Keratinocyte (primary cell): Measurements from ENCODE around the gene PIGM. TPM values are rescaled to one million over a fixed set of nuclear protein-coding genes. Genes with fewer than 3 reads are reported as not detected.

Source experiments
- DNase-seq: peaks from one replicate; pipeline ENCODE4 v3.0.0-alpha.2; 2011; ENCODE audit warnings: low read depth, missing footprints, low spot score
- FAIRE-seq: peaks from 2 replicates; lab custom pipeline; 2011; peaks lifted over from hg19 to GRCh38; lab: Jason Lieb, UNC
- H2AFZ ChIP-seq: 2 replicates; pipeline ENCODE4 v1.6.0; 2012; ENCODE audit warnings: low read length, control low read depth, inconsistent platforms; ENCODE audit not compliant: control insufficient read depth
- H3K27ac ChIP-seq: 2 replicates; pipeline ENCODE4 v1.5.1; 2011; ENCODE audit warnings: low read length; ENCODE audit not compliant: control insufficient read depth, insufficient read depth
- H3K27me3 ChIP-seq: 3 replicates; pipeline ENCODE4 v1.6.0; 2011; ENCODE audit warnings: low read length; ENCODE audit not compliant: control insufficient read depth, insufficient read depth; ENCODE audit errors: extremely low read depth
- H3K36me3 ChIP-seq, 2 experiments: 2 replicates in 1 of 2; 3 replicates in 1 of 2; pipeline ENCODE4 v1.5.1; 2011; ENCODE audit warnings: low read length in 2 of 2, mild to moderate bottlenecking in 1 of 2; ENCODE audit not compliant: control insufficient read depth in 2 of 2, insufficient read depth in 2 of 2; ENCODE audit errors: extremely low read depth in 1 of 2
- H3K4me1 ChIP-seq: 3 replicates; pipeline ENCODE4 v1.5.1; 2011; ENCODE audit warnings: low read length; ENCODE audit not compliant: control insufficient read depth, insufficient read depth; ENCODE audit errors: extremely low read depth
- H3K4me2 ChIP-seq: 3 replicates; pipeline ENCODE4 v1.6.0; 2011; ENCODE audit warnings: low read depth, low read length; ENCODE audit not compliant: control insufficient read depth, insufficient read depth; ENCODE audit errors: extremely low read depth
- H3K4me3 ChIP-seq, 3 experiments: fragments of 200-600 bp in 1 of 3; sonication (generic) in 1 of 3; 2 replicates in 2 of 3; 3 replicates in 1 of 3; pipeline ENCODE4 v1.5.1; 2011 to 2016; ENCODE audit warnings: low read length in 3 of 3, mild to moderate bottlenecking in 3 of 3, control low read depth in 2 of 3, inconsistent platforms in 1 of 3, low read depth in 1 of 3, mixed read lengths in 1 of 3, mixed run types in 1 of 3, moderate library complexity in 1 of 3; ENCODE audit not compliant: control insufficient read depth in 2 of 3, insufficient read depth in 2 of 3; ENCODE audit errors: extremely low read depth in 1 of 3
- H3K79me2 ChIP-seq: 2 replicates; pipeline ENCODE4 v1.6.0; 2012; ENCODE audit warnings: low read length; ENCODE audit not compliant: control insufficient read depth, insufficient read depth
- H3K9ac ChIP-seq: 3 replicates; pipeline ENCODE4 v1.6.0; 2011; ENCODE audit warnings: low read length; ENCODE audit not compliant: control insufficient read depth, insufficient read depth; ENCODE audit errors: extremely low read depth
- H3K9me1 ChIP-seq: 3 replicates; pipeline ENCODE4 v1.6.0; 2011; ENCODE audit warnings: low read length; ENCODE audit not compliant: control insufficient read depth, insufficient read depth; ENCODE audit errors: extremely low read depth
- H3K9me3 ChIP-seq: 2 replicates; pipeline ENCODE4 v1.5.1; 2012; ENCODE audit warnings: low read depth, low read length; ENCODE audit not compliant: control insufficient read depth
- H4K20me1 ChIP-seq: 3 replicates; pipeline ENCODE4 v1.6.0; 2011; ENCODE audit warnings: low read length; ENCODE audit not compliant: control insufficient read depth, insufficient read depth; ENCODE audit errors: extremely low read depth
- CTCF ChIP-seq, 3 experiments: IDR thresholded peaks in 1 of 3; conservative IDR thresholded peaks in 1 of 3; optimal IDR thresholded peaks in 1 of 3; 2 replicates in 2 of 3; 3 replicates in 1 of 3; pipeline versions ENCODE3 to v1.5.1; 2011; ENCODE audit warnings: low read length in 3 of 3, mild to moderate bottlenecking in 3 of 3, moderate library complexity in 2 of 3, control low read depth in 1 of 3, inconsistent platforms in 1 of 3; ENCODE audit not compliant: insufficient read depth in 2 of 3; ENCODE audit errors: extremely low read depth in 1 of 3
- EZH2 ChIP-seq: IDR thresholded peaks from one replicate; pipeline ENCODE4 v1.6.1; 2012; ENCODE audit warnings: inconsistent platforms, mild to moderate bottlenecking, low read length, moderate library complexity
- dilution Hi-C: fragments of 300-500 bp; cut with MboI; formaldehyde crosslinking; loops from one replicate; pipeline ENCODE4 v1.7.0; 2020; ENCODE audit warnings: low sequenced_read_pairs; ENCODE audit not compliant: extremely low pct_ligation_motif_present
- polyA plus RNA-seq, 5 experiments: library from polyadenylated mRNA; depleted of rRNA in 3 of 5; stranded (reverse) in 3 of 5; stranded (forward) in 1 of 5; unstranded in 1 of 5; fragments of >200 nt; gene quantifications; 1 replicate in 1 of 5; 2 replicates in 3 of 5; 3 replicates in 1 of 5; pipeline versions ENCODE4 v1.2.1 to v1.2.3, GENCODE V29; 2011 to 2012; ENCODE audit warnings: missing spikeins in 2 of 5, low read depth in 1 of 5, low replicate concordance in 1 of 5

The PIGM gene
- polyA plus RNA-seq, 1 donor (not counting 4 experiments of a cell fraction or from before 2014, with no cell fraction given): 3.1 TPM

- no peak overlapping the region for H3K4me3 ChIP-seq
- H3K4me2 ChIP-seq: no peak overlapping the region
- FAIRE-seq (no peak), DNase-seq (no peak)
- dilution Hi-C loops: no loop called here
- H2AFZ ChIP-seq: no peak overlapping the region
- no peak overlapping the region for H3K9ac ChIP-seq
- no peaks in the 10 kb centered on the region for H3K9me1 ChIP-seq
- no peaks in the 10 kb centered on the region for H4K20me1 ChIP-seq
- no peaks in the 10 kb centered on the region for H3K27me3 ChIP-seq
- peaks cover 3% of the 10 kb centered on the region for H3K4me1 ChIP-seq
- no peaks in the 10 kb centered on the region for H3K9me3 ChIP-seq
- H3K27ac ChIP-seq: no peak overlapping the region
- H3K79me2 ChIP-seq: no peaks in the 10 kb centered on the region
- TF ChIP-seq CTCF (optimal IDR thresholded peaks at IDR 0.05 in 1 of 3, IDR thresholded peaks at IDR 0.05 in 1 of 3, conservative IDR thresholded peaks at IDR 0.05 in 1 of 3; ENCODE audit: extremely low read depth in 1 of 3, insufficient read depth in 2 of 3, low read length in 3 of 3): no peak
- no peak for TF ChIP-seq EZH2
- peaks cover 6 to 7% of the 10 kb centered on the region in 2 experiments for H3K36me3 ChIP-seq
Observed at GRCh38 chr1:159986531-159986930, 45.3 kb downstream of the PIGM start.

- H3K4me2 ChIP-seq: no peak overlapping the region
- H3K36me3 ChIP-seq: peaks cover 10 to 12% of the 10 kb centered on the region in 2 experiments
- no peaks in the 10 kb centered on the region for H3K9me3 ChIP-seq
- dilution Hi-C loops: no loop called here
- H2AFZ ChIP-seq: no peak overlapping the region
- DNase-seq (no peak), FAIRE-seq (no peak)
- H3K9ac ChIP-seq: no peak overlapping the region
- no peaks in the 10 kb centered on the region for H3K27me3 ChIP-seq
- no peaks in the 10 kb centered on the region for H4K20me1 ChIP-seq
- H3K9me1 ChIP-seq: no peaks in the 10 kb centered on the region
- H3K4me1 ChIP-seq: no peaks in the 10 kb centered on the region
- no peak overlapping the region for H3K4me3 ChIP-seq
- TF ChIP-seq EZH2 (no peak), CTCF (optimal IDR thresholded peaks at IDR 0.05 in 1 of 3, IDR thresholded peaks at IDR 0.05 in 1 of 3, conservative IDR thresholded peaks at IDR 0.05 in 1 of 3; ENCODE audit: extremely low read depth in 1 of 3, insufficient read depth in 2 of 3, low read length in 3 of 3) (no peak)
- no peaks in the 10 kb centered on the region for H3K79me2 ChIP-seq
- H3K27ac ChIP-seq: no peak overlapping the region
Observed at GRCh38 chr1:159986093-159986492, 45.7 kb downstream of the PIGM start.
